ENCODE results near the gene MAG. TPM values are rescaled to one million over a fixed set of nuclear protein-coding genes. Genes with fewer than 3 reads are reported as not detected.

The MAG gene
- polyA plus RNA-seq, 1 experiment, result not detected

- Histone ChIP-seq H3K36me3 (ENCODE audit: control insufficient read depth, insufficient read depth, low read length) (peaks cover 34% of the 10 kb centered on the region), H3K27me3 (ENCODE audit: control insufficient read depth, insufficient read depth, low read length) (no peaks in the 10 kb centered on the region), H3K4me3 (ENCODE audit: low read depth, low read length) (peak overlapping the region; percentile 66)
- DNase-seq (ENCODE audit: low read depth), result peak; percentile 7
- CTCF ChIA-PET, result interaction anchor here (0.6 to 2.0 kb wide), 3 partner anchors 25 to 131 kb away, joined by 3 to 5 read pairs (median 3); partner anchors contain the start of gene FXYD1
- POLR2A ChIA-PET, result no interaction called here
- TF ChIP-seq, protein P1, sequence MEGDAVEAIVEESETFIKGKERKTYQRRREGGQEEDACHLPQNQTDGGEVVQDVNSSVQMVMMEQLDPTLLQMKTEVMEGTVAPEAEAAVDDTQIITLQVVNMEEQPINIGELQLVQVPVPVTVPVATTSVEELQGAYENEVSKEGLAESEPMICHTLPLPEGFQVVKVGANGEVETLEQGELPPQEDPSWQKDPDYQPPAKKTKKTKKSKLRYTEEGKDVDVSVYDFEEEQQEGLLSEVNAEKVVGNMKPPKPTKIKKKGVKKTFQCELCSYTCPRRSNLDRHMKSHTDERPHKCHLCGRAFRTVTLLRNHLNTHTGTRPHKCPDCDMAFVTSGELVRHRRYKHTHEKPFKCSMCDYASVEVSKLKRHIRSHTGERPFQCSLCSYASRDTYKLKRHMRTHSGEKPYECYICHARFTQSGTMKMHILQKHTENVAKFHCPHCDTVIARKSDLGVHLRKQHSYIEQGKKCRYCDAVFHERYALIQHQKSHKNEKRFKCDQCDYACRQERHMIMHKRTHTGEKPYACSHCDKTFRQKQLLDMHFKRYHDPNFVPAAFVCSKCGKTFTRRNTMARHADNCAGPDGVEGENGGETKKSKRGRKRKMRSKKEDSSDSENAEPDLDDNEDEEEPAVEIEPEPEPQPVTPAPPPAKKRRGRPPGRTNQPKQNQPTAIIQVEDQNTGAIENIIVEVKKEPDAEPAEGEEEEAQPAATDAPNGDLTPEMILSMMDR (IDR thresholded peaks at IDR 0.05; ENCODE audit: insufficient read depth, low read depth, low read length), result peak; percentile 55
Observed at GRCh38 chr19:35269438-35270117, 22.4 kb upstream of the MAG start.

- TF ChIP-seq, protein P1 (IDR thresholded peaks at IDR 0.05; ENCODE audit: insufficient read depth, low read depth, low read length), result no peak
- DNase-seq (ENCODE audit: low read depth), result no peak
- Histone ChIP-seq H3K27me3 (ENCODE audit: control insufficient read depth, insufficient read depth, low read length) (no peaks in the 10 kb centered on the region), H3K4me3 (ENCODE audit: low read depth, low read length) (no peak overlapping the region), H3K36me3 (ENCODE audit: control insufficient read depth, insufficient read depth, low read length) (peaks cover 36% of the 10 kb centered on the region)
- ChIA-PET POLR2A (no interaction called here), CTCF (interaction anchor here (1.0 to 2.0 kb wide), 3 partner anchors 24 to 220 kb away, joined by 3 to 5 read pairs (median 3); no protein-coding TSS in a partner anchor)
Observed at GRCh38 chr19:35270381-35270811, 21.6 kb upstream of the MAG start.

GRCh38 chr19:35271546-35271945 lies 20.4 kb upstream of the MAG start:
- TF ChIP-seq, protein P1 (IDR thresholded peaks at IDR 0.05; ENCODE audit: insufficient read depth, low read depth, low read length), result no peak
- no peak for DNase-seq (ENCODE audit: low read depth)
- H3K27me3 ChIP-seq (ENCODE audit: control insufficient read depth, insufficient read depth, low read length), result no peaks in the 10 kb centered on the region
- ChIA-PET CTCF (no interaction called here), POLR2A (no interaction called here)
- H3K36me3 ChIP-seq (ENCODE audit: control insufficient read depth, insufficient read depth, low read length), result peaks cover 40% of the 10 kb centered on the region
- no peak overlapping the region for H3K4me3 ChIP-seq (ENCODE audit: low read depth, low read length)

DNA sequence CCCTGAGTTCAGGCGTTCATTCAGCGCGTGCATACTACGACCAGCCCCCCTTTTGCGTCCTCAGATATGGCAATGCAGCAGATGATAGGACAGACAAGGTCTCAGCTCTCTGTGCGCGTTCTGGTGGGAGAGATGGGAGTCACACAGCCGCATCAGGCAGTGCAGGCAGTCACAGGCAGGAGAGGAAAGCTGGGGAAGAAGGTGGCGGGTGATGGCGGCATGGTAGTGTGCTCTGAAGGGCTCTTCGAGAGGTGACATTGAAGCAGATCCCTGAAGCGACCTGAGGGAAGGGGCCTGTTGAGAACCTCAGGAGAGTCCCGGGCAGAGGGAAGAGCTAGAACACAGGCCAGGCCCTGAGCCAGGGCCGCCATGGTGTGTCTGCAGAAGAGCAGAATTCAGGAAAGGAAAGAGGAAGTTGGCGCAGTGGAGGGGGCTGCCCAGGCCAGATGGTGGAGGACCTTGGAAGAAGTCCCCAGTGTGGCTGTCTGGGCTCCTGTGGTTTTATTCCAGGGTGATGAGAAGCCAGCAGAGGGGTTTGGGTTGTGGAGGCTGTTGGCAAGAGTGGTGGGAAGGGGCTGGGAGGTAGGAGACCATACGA lies 19.7 kb upstream of the MAG start:
- POLR2A ChIA-PET, result no interaction called here
- DNase-seq (ENCODE audit: low read depth), result no peak
- H3K27me3 ChIP-seq (ENCODE audit: control insufficient read depth, insufficient read depth, low read length), result no peaks in the 10 kb centered on the region
- H3K4me3 ChIP-seq (ENCODE audit: low read depth, low read length), result no peak overlapping the region
- TF ChIP-seq, protein P1 (IDR thresholded peaks at IDR 0.05; ENCODE audit: insufficient read depth, low read depth, low read length), result no peak
- peaks cover 44% of the 10 kb centered on the region for H3K36me3 ChIP-seq (ENCODE audit: control insufficient read depth, insufficient read depth, low read length)
- CTCF ChIA-PET, result no interaction called here

DNA sequence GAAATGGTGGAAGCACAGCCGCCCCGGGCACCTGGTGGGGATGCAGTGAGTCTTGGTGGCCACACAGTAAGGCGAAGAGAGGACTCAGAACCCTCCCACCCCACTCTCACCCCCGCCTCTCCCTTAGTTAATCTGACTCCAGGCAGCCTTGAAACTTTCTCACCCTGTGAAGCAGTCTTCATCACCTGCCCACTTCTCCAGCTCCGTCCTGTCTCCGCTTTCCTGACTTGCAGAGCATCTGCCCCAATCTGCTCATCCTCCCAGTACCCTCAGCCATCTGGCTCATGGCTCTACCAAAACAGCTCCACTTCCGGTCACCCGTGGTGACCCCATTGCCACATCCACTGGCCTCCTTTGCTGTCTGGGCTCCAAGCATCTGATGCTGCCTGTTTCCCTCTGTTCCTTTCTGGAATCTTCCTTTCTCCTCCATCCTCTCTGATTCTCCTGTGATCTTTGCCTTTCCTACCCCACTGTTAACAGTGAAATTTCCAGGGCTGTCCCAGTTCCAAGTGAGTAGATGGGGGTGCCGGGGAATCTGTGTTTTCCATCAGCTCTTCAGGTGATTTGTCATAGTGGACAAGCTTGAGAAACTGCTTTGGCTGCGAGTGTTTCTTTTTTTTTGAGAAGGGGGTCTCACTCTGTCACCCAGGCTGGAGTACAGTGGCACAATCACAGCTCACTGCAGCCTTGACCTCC lies 18.9 kb upstream of the MAG start:
- ChIA-PET POLR2A (no interaction called here), CTCF (interaction anchor here (1.0 kb wide), 1 partner anchor 227 kb away, joined by 3 read pairs; no protein-coding TSS in a partner anchor)
- Histone ChIP-seq H3K27me3 (ENCODE audit: control insufficient read depth, insufficient read depth, low read length) (no peaks in the 10 kb centered on the region), H3K4me3 (ENCODE audit: low read depth, low read length) (no peak overlapping the region), H3K36me3 (ENCODE audit: control insufficient read depth, insufficient read depth, low read length) (peaks cover 45% of the 10 kb centered on the region)
- DNase-seq (ENCODE audit: low read depth), result no peak
- TF ChIP-seq, protein P1 (IDR thresholded peaks at IDR 0.05; ENCODE audit: insufficient read depth, low read depth, low read length), result no peak
